IMR-90 (cell line): ENCODE results near the gene TP63. TPM values are rescaled to one million over a fixed set of nuclear protein-coding genes. Genes with fewer than 3 reads are reported as not detected.

Experiments
- ATAC-seq: fragments of 200-7000 bp; cut with Tn5 transposase; 2 replicates; pipeline ENCODE4 v1.9.1; 2020; ENCODE audit warnings: low read depth, mild to moderate bottlenecking, moderate library complexity
- BruUV-seq: library from RNA; stranded (reverse); fragments of 400-500 nt; replicated peaks from 2 replicates; lab custom pipeline; 2021; lab: Mats Ljungman, UMichigan
- CTCF ChIA-PET: fragments of 300-600 bp; formaldehyde crosslinking; extraction: SDS; loops from one replicate; lab custom pipeline; 2021; ENCODE audit warnings: antibody characterized with exemption; lab: Yijun Ruan, JAX
- POLR2A ChIA-PET: fragments of 300-600 bp; sonication (Branson Sonifier 250); formaldehyde crosslinking; loops from one replicate; lab custom pipeline; 2022; ENCODE audit warnings: antibody characterized with exemption; ENCODE audit not compliant: unreplicated experiment; lab: Charles Lee
- DNase-seq: peaks from one replicate; pipeline ENCODE4 v3.0.0; 2013
- H2AFZ ChIP-seq: replicated peaks from 2 replicates; pipeline ENCODE3; 2013; ENCODE audit warnings: low read length, mild to moderate bottlenecking; ENCODE audit not compliant: poor library complexity
- H2AK5ac ChIP-seq: 2 replicates; pipeline ENCODE4 v1.6.1; 2013; ENCODE audit warnings: low read depth, low read length, inconsistent platforms
- H2AK9ac ChIP-seq: replicated peaks from 2 replicates; pipeline ENCODE3; 2013; ENCODE audit warnings: mild to moderate bottlenecking, low read depth, low read length, moderate library complexity; ENCODE audit not compliant: poor library complexity
- H2BK120ac ChIP-seq: 2 replicates; pipeline ENCODE4 v1.6.1; 2013; ENCODE audit warnings: low read depth, low read length, inconsistent platforms
- H2BK15ac ChIP-seq: 3 replicates; pipeline ENCODE4 v1.6.1; 2013; ENCODE audit warnings: low read depth, low read length, inconsistent platforms
- H2BK20ac ChIP-seq: 2 replicates; pipeline ENCODE4 v1.6.1; 2013; ENCODE audit warnings: low read depth, mild to moderate bottlenecking, inconsistent platforms, low read length, moderate library complexity
- H2BK5ac ChIP-seq: 2 replicates; pipeline ENCODE4 v1.6.1; 2013; ENCODE audit warnings: mild to moderate bottlenecking, low read depth, low read length, inconsistent platforms; ENCODE audit not compliant: poor library complexity, severe bottlenecking
- H3K14ac ChIP-seq: replicated peaks from 2 replicates; pipeline ENCODE4 v1.6.1; 2013; ENCODE audit warnings: low read depth, low read length, inconsistent platforms
- H3K18ac ChIP-seq: 2 replicates; pipeline ENCODE4 v1.6.1; 2013; ENCODE audit warnings: low read depth, low read length, control low read depth
- H3K23ac ChIP-seq: 2 replicates; pipeline ENCODE4 v1.6.1; 2013; ENCODE audit warnings: low read depth, low read length, inconsistent platforms
- H3K27ac ChIP-seq: 2 replicates; pipeline ENCODE4 v1.5.1; 2013; ENCODE audit warnings: mild to moderate bottlenecking, control low read depth, low read length; ENCODE audit not compliant: insufficient read depth
- H3K27me3 ChIP-seq: 2 replicates; pipeline ENCODE4 v1.6.1; 2013; ENCODE audit warnings: low read length; ENCODE audit not compliant: control insufficient read depth, insufficient read depth
- H3K36me3 ChIP-seq: 2 replicates; pipeline ENCODE4 v1.6.1; 2013; ENCODE audit warnings: low read length, mixed read lengths; ENCODE audit not compliant: control insufficient read depth, insufficient read depth
- H3K4ac ChIP-seq: 2 replicates; pipeline ENCODE4 v1.6.1; 2013; ENCODE audit warnings: low read depth, low read length, inconsistent platforms
- H3K4me1 ChIP-seq: 2 replicates; pipeline ENCODE4 v1.6.1; 2013; ENCODE audit warnings: low read length, mixed read lengths; ENCODE audit not compliant: control insufficient read depth, insufficient read depth
- H3K4me2 ChIP-seq: 2 replicates; pipeline ENCODE4 v1.6.1; 2013; ENCODE audit warnings: low read depth, mild to moderate bottlenecking, control low read depth, low read length, moderate library complexity
- H3K4me3 ChIP-seq: 2 replicates; pipeline ENCODE4 v1.5.1; 2013; ENCODE audit warnings: low read depth, mild to moderate bottlenecking, control low read depth, low read length, moderate library complexity; ENCODE audit not compliant: insufficient read depth
- H3K56ac ChIP-seq: 2 replicates; pipeline ENCODE4 v1.6.1; 2013; ENCODE audit warnings: low read length, inconsistent platforms; ENCODE audit not compliant: insufficient read depth; ENCODE audit errors: extremely low read depth
- H3K79me1 ChIP-seq, 2 experiments: 2 replicates each; pipeline ENCODE4 v1.6.1; 2013; ENCODE audit warnings: low read length in 2 of 2, inconsistent platforms in 1 of 2, low read depth in 1 of 2
- H3K9ac ChIP-seq: 2 replicates; pipeline ENCODE4 v1.6.1; 2013; ENCODE audit warnings: low read depth, low read length, control low read depth
- H3K9me1 ChIP-seq: 2 replicates; pipeline ENCODE4 v1.6.1; 2013; ENCODE audit warnings: low read length, inconsistent platforms; ENCODE audit not compliant: insufficient read depth
- H3K9me3 ChIP-seq: 2 replicates; pipeline ENCODE4 v1.6.1; 2013; ENCODE audit warnings: low read length; ENCODE audit not compliant: control insufficient read depth, insufficient read depth
- H4K20me1 ChIP-seq: 2 replicates; pipeline ENCODE4 v1.6.1; 2013; ENCODE audit warnings: low read length, inconsistent platforms; ENCODE audit not compliant: insufficient read depth
- H4K5ac ChIP-seq: 2 replicates; pipeline ENCODE4 v1.6.1; 2013; ENCODE audit warnings: mild to moderate bottlenecking, low read depth, low read length, control low read depth
- H4K8ac ChIP-seq, 2 experiments: 2 replicates each; pipeline ENCODE4 v1.6.1; 2013; ENCODE audit warnings: low read depth in 2 of 2, low read length in 2 of 2, control low read depth in 1 of 2, inconsistent platforms in 1 of 2
- H4K91ac ChIP-seq: 2 replicates; pipeline ENCODE4 v1.6.1; 2013; ENCODE audit warnings: low read depth, low read length, inconsistent platforms; ENCODE audit not compliant: insufficient read depth
- BHLHE40 ChIP-seq: fragments of 150-350 bp; IDR thresholded peaks from 2 replicates; pipeline ENCODE4 v1.6.1; 2016; ENCODE audit warnings: mild to moderate bottlenecking, low read depth, low read length
- CEBPB ChIP-seq: IDR thresholded peaks from 2 replicates; pipeline ENCODE4 v1.6.1; 2012; ENCODE audit warnings: low read depth, low read length, improper control_type of control experiment
- CHD1 ChIP-seq: IDR thresholded peaks from 2 replicates; pipeline ENCODE4 v1.6.1; 2012; ENCODE audit warnings: low read depth, low read length, improper control_type of control experiment
- CTCF ChIP-seq: conservative IDR thresholded peaks from 2 replicates; pipeline ENCODE4 v1.5.1; 2012; ENCODE audit warnings: mild to moderate bottlenecking, low read depth, low read length, improper control_type of control experiment
- ELK1 ChIP-seq: fragments of 150-350 bp; IDR thresholded peaks from 2 replicates; pipeline ENCODE4 v1.6.1; 2016; ENCODE audit warnings: low read depth, mild to moderate bottlenecking, low read length, moderate library complexity, borderline replicate concordance
- FOS ChIP-seq: fragments of 150-350 bp; IDR thresholded peaks from 2 replicates; pipeline ENCODE4 v1.6.1; 2016; ENCODE audit warnings: low read depth, low read length
- MAFK ChIP-seq: IDR thresholded peaks from 2 replicates; pipeline ENCODE4 v1.6.1; 2012; ENCODE audit warnings: low read depth, low read length, improper control_type of control experiment
- MAZ ChIP-seq: IDR thresholded peaks from 2 replicates; pipeline ENCODE4 v1.6.1; 2012; ENCODE audit warnings: low read depth, mild to moderate bottlenecking, low read length, improper control_type of control experiment, moderate library complexity, borderline replicate concordance
- MXI1 ChIP-seq: IDR thresholded peaks from 2 replicates; pipeline ENCODE4 v1.6.1; 2012; ENCODE audit warnings: low read depth, mild to moderate bottlenecking, low read length, moderate library complexity, borderline replicate concordance
- NFE2L2 ChIP-seq: fragments of 150-350 bp; IDR thresholded peaks from 2 replicates; pipeline ENCODE4 v1.6.1; 2016; ENCODE audit warnings: low read depth, mild to moderate bottlenecking, low read length
- POLR2A ChIP-seq: IDR thresholded peaks from 2 replicates; pipeline ENCODE4 v1.6.1; 2012; ENCODE audit warnings: mild to moderate bottlenecking, low read depth, low read length
- RAD21 ChIP-seq: IDR thresholded peaks from 2 replicates; pipeline ENCODE4 v1.6.1; 2012; ENCODE audit warnings: low read length, improper control_type of control experiment
- RCOR1 ChIP-seq: IDR thresholded peaks from 2 replicates; pipeline ENCODE4 v1.6.1; 2012; ENCODE audit warnings: mild to moderate bottlenecking, low read length, improper control_type of control experiment; ENCODE audit not compliant: insufficient replicate concordance
- RFX5 ChIP-seq: IDR thresholded peaks from 2 replicates; pipeline ENCODE4 v1.8.0; 2012; ENCODE audit warnings: low read depth, mild to moderate bottlenecking, low read length, moderate library complexity
- SMC3 ChIP-seq: fragments of 150-350 bp; IDR thresholded peaks from 2 replicates; pipeline ENCODE4 v1.6.1; 2016; ENCODE audit warnings: low read depth, mild to moderate bottlenecking, antibody characterized with exemption, low read length, moderate library complexity
- USF2 ChIP-seq: fragments of 150-350 bp; IDR thresholded peaks from 2 replicates; pipeline ENCODE4 v1.6.1; 2017; ENCODE audit warnings: mild to moderate bottlenecking, antibody characterized with exemption, low read length, low read depth
- WGBS, 2 experiments: methylation state at CpG; one replicate each; pipeline versions ENCODE4 v1.1.5 to v1.1.7; 2013; ENCODE audit warnings: missing lambda C conversion rate in 2 of 2; ENCODE audit not compliant: insufficient read length in 1 of 2; ENCODE audit errors: extremely low coverage in 2 of 2; 5-methylcytosine and 5-hydroxymethylcytosine counted together
- dilution Hi-C: fragments of 300-500 bp; cut with HindIII; formaldehyde crosslinking; loops from one replicate; pipeline ENCODE4 v1.14.3; 2018; ENCODE audit warnings: low sequenced_read_pairs; ENCODE audit not compliant: unreplicated experiment
- in situ Hi-C: fragments of 300-500 bp; cut with MboI; formaldehyde crosslinking; loops from 3 replicates; pipeline ENCODE4 v1.14.3; 2019; ENCODE audit warnings: low sequenced_read_pairs, inconsistent platforms, mixed read lengths
- intact Hi-C: fragments of 100-400 bp; cut with micrococcal nuclease; formaldehyde crosslinking; loops from 2 replicates; pipeline ENCODE4 v1.10.0; 2022
- polyA plus RNA-seq, 3 experiments: library from polyadenylated mRNA; depleted of rRNA; stranded (reverse); fragments of >200 nt; gene quantifications; 2 replicates each; pipeline ENCODE4 v1.2.3, GENCODE V29; 2012; ENCODE audit warnings: low replicate concordance in 1 of 3
- total RNA-seq: library from RNA; depleted of rRNA; stranded (reverse); fragments of >200 nt; gene quantifications from 2 replicates; pipeline ENCODE4 v1.2.3, GENCODE V29; 2012

The TP63 gene
- total and polyA plus RNA-seq, 2 of the 4 experiments (the other 2 are of a cell fraction): not detected

GRCh38 chr3:189745622-189746021, 114.4 kb downstream of the TP63 start:
- Histone ChIP-seq H3K14ac (no peak overlapping the region), H2BK120ac (no peak overlapping the region), H3K36me3 (no peaks in the 10 kb centered on the region), H4K8ac (no peak overlapping the region), H3K4me2 (no peak overlapping the region), H3K79me1 (no peaks in the 10 kb centered on the region), H3K4me1 (no peaks in the 10 kb centered on the region), H3K4ac (no peak overlapping the region), H3K18ac (no peak overlapping the region), H2AFZ (no peak overlapping the region), H4K91ac (no peak overlapping the region), H4K20me1 (no peaks in the 10 kb centered on the region), H3K9me1 (no peaks in the 10 kb centered on the region), H2AK5ac (no peak overlapping the region), H3K9me3 (peaks cover 3% of the 10 kb centered on the region), H2BK20ac (no peak overlapping the region), H3K9ac (no peak overlapping the region), H3K56ac (no peak overlapping the region), H4K5ac (no peak overlapping the region), H3K23ac (no peak overlapping the region), H2AK9ac (no peak overlapping the region), H3K27ac (no peak overlapping the region), H2BK5ac (no peak overlapping the region), H3K4me3 (no peak overlapping the region), H2BK15ac (no peak overlapping the region), H3K27me3 (no peaks in the 10 kb centered on the region)
- in situ Hi-C loops: no loop called here
- WGBS, 2 experiments: no CpG with 5 or more reads among the region's 1 CpG
- ATAC-seq: no peak
- TF ChIP-seq POLR2A (no peak), CEBPB (no peak), ELK1 (no peak), SMC3 (no peak), RCOR1 (no peak), NFE2L2 (no peak), FOS (no peak), RFX5 (no peak), CTCF (no peak), MAFK (no peak), CHD1 (no peak), BHLHE40 (no peak), RAD21 (no peak), USF2 (no peak), MAZ (no peak), MXI1 (no peak)
- DNase-seq: no peak
- CTCF ChIA-PET: no interaction called here
- intact Hi-C loops: no loop called here
- no TSS peak for BruUV-seq
- POLR2A ChIA-PET: no interaction called here
- dilution Hi-C loops: no loop called here
